DOHH2 (cell line): ENCODE results near the gene NSL1.

Experiments used
- H3F3A ChIP-seq: fragments of 200-600 bp; sonication (generic), shearing (Covaris generic); 2 replicates; pipeline ENCODE4 v1.6.0; 2016; ENCODE audit warnings: antibody characterized with exemption, mild to moderate bottlenecking; ENCODE audit not compliant: control insufficient read depth, insufficient read depth
- H3K27ac ChIP-seq: fragments of 200-600 bp; sonication (generic); 2 replicates; pipeline ENCODE4 v1.5.1; 2014; ENCODE audit warnings: low read depth, mild to moderate bottlenecking, low read length, moderate library complexity
- H3K27me3 ChIP-seq: fragments of 200-600 bp; sonication (generic); 2 replicates; pipeline ENCODE4 v1.6.1; 2014; ENCODE audit warnings: mild to moderate bottlenecking, low read length, mixed read lengths; ENCODE audit not compliant: control insufficient read depth
- H3K36me3 ChIP-seq: fragments of 200-600 bp; sonication (generic); 2 replicates; pipeline ENCODE4 v1.6.1; 2014; ENCODE audit warnings: mild to moderate bottlenecking, low read length, moderate library complexity, mixed read lengths; ENCODE audit not compliant: control insufficient read depth
- H3K4me1 ChIP-seq: fragments of 200-600 bp; sonication (generic); 2 replicates; pipeline ENCODE4 v1.6.1; 2014; ENCODE audit warnings: mild to moderate bottlenecking, low read length, mixed read lengths; ENCODE audit not compliant: control insufficient read depth
- H3K4me2 ChIP-seq: fragments of 200-600 bp; sonication (generic); 2 replicates; pipeline ENCODE4 v1.6.0; 2014; ENCODE audit warnings: mild to moderate bottlenecking, low read length, moderate library complexity
- H3K4me3 ChIP-seq: fragments of 200-600 bp; sonication (generic); 2 replicates; pipeline ENCODE4 v1.5.1; 2014; ENCODE audit warnings: mild to moderate bottlenecking, low read length, mixed read lengths
- H3K79me2 ChIP-seq: fragments of 200-600 bp; sonication (generic); 2 replicates; pipeline ENCODE4 v1.6.1; 2014; ENCODE audit warnings: mild to moderate bottlenecking, low read length, mixed read lengths; ENCODE audit not compliant: control insufficient read depth
- H3K9me2 ChIP-seq: fragments of 200-600 bp; sonication (generic); replicated peaks from 2 replicates; pipeline ENCODE4 v1.6.1; 2014; ENCODE audit warnings: mild to moderate bottlenecking, low read length, mixed read lengths; ENCODE audit not compliant: control insufficient read depth
- H3K9me3 ChIP-seq: fragments of 200-600 bp; sonication (generic); 2 replicates; pipeline ENCODE4 v1.6.1; 2014; ENCODE audit warnings: antibody characterized with exemption, low read length, mixed read lengths; ENCODE audit not compliant: control insufficient read depth, insufficient read depth
- H4K20me1 ChIP-seq: fragments of 200-600 bp; sonication (generic); 2 replicates; pipeline ENCODE4 v1.6.0; 2014; ENCODE audit warnings: low read depth, mild to moderate bottlenecking, antibody characterized with exemption, low read length, moderate library complexity; ENCODE audit not compliant: control insufficient read depth, insufficient read depth
- CTCF ChIP-seq: fragments of 200-600 bp; sonication (generic); IDR thresholded peaks from one replicate; pipeline ENCODE4 v1.5.1; 2014; ENCODE audit warnings: antibody characterized with exemption, mild to moderate bottlenecking, low read depth, low read length; ENCODE audit not compliant: poor library complexity, severe bottlenecking
- EZH2phosphoT487 ChIP-seq: fragments of 200-600 bp; sonication (generic); IDR thresholded peaks from 2 replicates; pipeline ENCODE4 v1.6.1; 2017; ENCODE audit warnings: borderline replicate concordance, mild to moderate bottlenecking, antibody characterized with exemption, low read length, moderate library complexity, mixed read lengths

NSL1 gene

GRCh38 chr1:212774584-212774983 is 17.0 kb downstream of the NSL1 start:
- no peaks in the 10 kb centered on the region for H3K9me3 ChIP-seq
- H3K27ac ChIP-seq = no peak overlapping the region
- H3K9me2 ChIP-seq = no peaks in the 10 kb centered on the region
- H3K36me3 ChIP-seq = peaks cover 16% of the 10 kb centered on the region
- H3K4me3 ChIP-seq = no peak overlapping the region
- H4K20me1 ChIP-seq = no peaks in the 10 kb centered on the region
- peaks cover 16% of the 10 kb centered on the region; the same call in 1 of the 2 replicates for H3K79me2 ChIP-seq
- TF ChIP-seq EZH2phosphoT487 (no peak), CTCF (no peak)
- H3F3A ChIP-seq = 0 out of 2 replicates have a peak, but pooled peaks cover 4% of the 10 kb centered on the region
- H3K4me2 ChIP-seq = no peak overlapping the region
- no peaks in the 10 kb centered on the region for H3K27me3 ChIP-seq
- no peaks in the 10 kb centered on the region for H3K4me1 ChIP-seq

- Histone ChIP-seq H3K79me2 (peaks cover 27% of the 10 kb centered on the region), H3K27ac (no peak overlapping the region), H3K9me3 (no peaks in the 10 kb centered on the region), H3K27me3 (no peaks in the 10 kb centered on the region), H3K4me1 (no peaks in the 10 kb centered on the region), H3K4me2 (no peak overlapping the region), H3K4me3 (no peak overlapping the region), H4K20me1 (no peaks in the 10 kb centered on the region), H3K9me2 (no peaks in the 10 kb centered on the region), H3F3A (0 out of 2 replicates have a peak, but pooled peaks cover 4% of the 10 kb centered on the region), H3K36me3 (peaks cover 19% of the 10 kb centered on the region)
- no peak for TF ChIP-seq CTCF
- no peak for TF ChIP-seq EZH2phosphoT487
Observed at GRCh38 chr1:212773011-212773410, 18.6 kb downstream of the NSL1 start.

- Histone ChIP-seq H3K4me2 (no peak overlapping the region), H3F3A (no peaks in the 10 kb centered on the region), H3K27ac (no peak overlapping the region), H3K9me3 (no peaks in the 10 kb centered on the region), H3K79me2 (peaks cover 38% of the 10 kb centered on the region), H3K27me3 (no peaks in the 10 kb centered on the region), H3K9me2 (no peaks in the 10 kb centered on the region), H3K4me3 (no peak overlapping the region), H3K36me3 (peaks cover 19% of the 10 kb centered on the region), H4K20me1 (no peaks in the 10 kb centered on the region), H3K4me1 (no peaks in the 10 kb centered on the region)
- no peak for TF ChIP-seq EZH2phosphoT487
- TF ChIP-seq CTCF = no peak
Observed at GRCh38 chr1:212771341-212771740, 20.2 kb downstream of the NSL1 start.
